Measurements from ENCODE around the gene HK1. TPM values are rescaled to one million over a fixed set of nuclear protein-coding genes. Genes with fewer than 3 reads are reported as not detected.

Gene HK1
- total RNA-seq, 4 donors from 2014 or later: 92.5 to 216 (median 126) TPM

DNA sequence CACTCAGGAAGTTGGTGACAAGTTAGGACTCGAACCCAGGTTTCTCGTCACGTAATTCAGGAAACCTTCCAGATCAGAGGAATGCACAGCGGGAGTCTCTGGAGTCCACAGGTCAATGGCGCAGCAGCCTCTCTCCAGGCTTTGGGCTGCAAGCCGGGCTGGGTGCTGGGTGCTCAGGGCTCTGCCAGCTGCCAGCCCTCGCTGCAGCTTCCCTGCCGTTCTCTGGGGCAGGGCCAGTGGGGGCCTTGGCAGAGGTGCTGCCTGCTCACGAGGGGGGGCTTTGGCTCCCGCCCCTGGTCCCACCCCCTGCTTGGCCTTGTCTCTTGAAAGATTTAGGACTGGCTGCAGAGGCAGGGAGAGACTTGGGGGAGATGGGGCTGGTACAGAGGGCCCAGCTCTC is 138.4 kb downstream of the HK1 start, which contains the start of gene TACR2:
TSS of gene TACR2 (minus strand) at position 224 of the 400 bp plus-strand sequence. CDS start 595 bp downstream, outside the sequence.
- WGBS, 2 donors (ENCODE audit: low coverage in 1 of 2): 20% methylated on average over 2 of the region's 10 CpGs; no CpG with 5 or more reads in 1 of the 2 donors
- H3K4me1 ChIP-seq: peaks cover 0 to 85% (median 5%) of the 10 kb centered on the region in 3 donors
- TF ChIP-seq, protein P1, sequence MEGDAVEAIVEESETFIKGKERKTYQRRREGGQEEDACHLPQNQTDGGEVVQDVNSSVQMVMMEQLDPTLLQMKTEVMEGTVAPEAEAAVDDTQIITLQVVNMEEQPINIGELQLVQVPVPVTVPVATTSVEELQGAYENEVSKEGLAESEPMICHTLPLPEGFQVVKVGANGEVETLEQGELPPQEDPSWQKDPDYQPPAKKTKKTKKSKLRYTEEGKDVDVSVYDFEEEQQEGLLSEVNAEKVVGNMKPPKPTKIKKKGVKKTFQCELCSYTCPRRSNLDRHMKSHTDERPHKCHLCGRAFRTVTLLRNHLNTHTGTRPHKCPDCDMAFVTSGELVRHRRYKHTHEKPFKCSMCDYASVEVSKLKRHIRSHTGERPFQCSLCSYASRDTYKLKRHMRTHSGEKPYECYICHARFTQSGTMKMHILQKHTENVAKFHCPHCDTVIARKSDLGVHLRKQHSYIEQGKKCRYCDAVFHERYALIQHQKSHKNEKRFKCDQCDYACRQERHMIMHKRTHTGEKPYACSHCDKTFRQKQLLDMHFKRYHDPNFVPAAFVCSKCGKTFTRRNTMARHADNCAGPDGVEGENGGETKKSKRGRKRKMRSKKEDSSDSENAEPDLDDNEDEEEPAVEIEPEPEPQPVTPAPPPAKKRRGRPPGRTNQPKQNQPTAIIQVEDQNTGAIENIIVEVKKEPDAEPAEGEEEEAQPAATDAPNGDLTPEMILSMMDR (IDR thresholded peaks at IDR 0.05): no peak
- peak; percentile 32 to 82 for TF ChIP-seq POLR2A (IDR thresholded peaks at IDR 0.05)
- no peak for TF ChIP-seq EP300 (IDR thresholded peaks at IDR 0.05)
- peak; percentile 96 for TF ChIP-seq POLR2AphosphoS5 (IDR thresholded peaks at IDR 0.05)
- peak within 1 kb of the TSS; percentile 50 to 51 for H3K4me3 ChIP-seq
- no peaks in the 10 kb centered on the region for H3K27me3 ChIP-seq
- peak; percentile 79 for ATAC-seq
- H3K9me3 ChIP-seq: no peaks in the 10 kb centered on the region
- peak within 1 kb of the TSS; percentile 58 to 96 (median 92) for H3K27ac ChIP-seq
- H3K36me3 ChIP-seq: no peaks in the 10 kb centered on the region

DNA sequence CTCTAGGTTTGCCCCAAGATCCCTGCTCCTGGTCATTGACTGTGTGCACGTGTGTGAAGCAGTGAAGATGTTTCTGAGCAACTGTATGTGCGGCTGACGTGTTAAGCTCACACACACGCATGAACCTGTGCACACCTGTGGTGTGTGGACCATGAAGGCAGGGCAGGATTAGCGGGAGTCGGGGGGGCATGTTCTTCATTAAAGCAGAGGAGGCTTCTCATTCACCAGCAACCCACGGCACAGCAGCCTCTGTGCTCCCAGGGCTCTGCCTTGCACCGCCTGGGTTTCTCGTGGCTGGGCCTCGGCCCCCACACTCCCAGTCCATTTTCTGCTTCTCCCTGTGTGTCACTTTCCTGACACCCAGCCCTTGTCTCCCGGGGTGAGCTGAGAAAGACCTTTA is 139.2 kb downstream of the HK1 start:
- Histone ChIP-seq H3K9me3 (no peaks in the 10 kb centered on the region), H3K27ac (peak overlapping the region; percentile 58 to 96 (median 92)), H3K27me3 (no peaks in the 10 kb centered on the region), H3K36me3 (no peaks in the 10 kb centered on the region), H3K4me1 (peaks cover 0 to 84% (median 4%) of the 10 kb centered on the region in 3 donors), H3K4me3 (peak overlapping the region; percentile 50 to 51)
- ATAC-seq: no peak
- TF ChIP-seq POLR2A (IDR thresholded peaks at IDR 0.05): no peak
- TF ChIP-seq, protein P1 (IDR thresholded peaks at IDR 0.05): no peak
- no peak for TF ChIP-seq EP300 (IDR thresholded peaks at IDR 0.05)
- TF ChIP-seq POLR2AphosphoS5 (IDR thresholded peaks at IDR 0.05): no peak
- WGBS, 2 donors (ENCODE audit: low coverage in 1 of 2): 25 to 45% methylated on average over 1 to 8 of the region's 11 CpGs

DNA sequence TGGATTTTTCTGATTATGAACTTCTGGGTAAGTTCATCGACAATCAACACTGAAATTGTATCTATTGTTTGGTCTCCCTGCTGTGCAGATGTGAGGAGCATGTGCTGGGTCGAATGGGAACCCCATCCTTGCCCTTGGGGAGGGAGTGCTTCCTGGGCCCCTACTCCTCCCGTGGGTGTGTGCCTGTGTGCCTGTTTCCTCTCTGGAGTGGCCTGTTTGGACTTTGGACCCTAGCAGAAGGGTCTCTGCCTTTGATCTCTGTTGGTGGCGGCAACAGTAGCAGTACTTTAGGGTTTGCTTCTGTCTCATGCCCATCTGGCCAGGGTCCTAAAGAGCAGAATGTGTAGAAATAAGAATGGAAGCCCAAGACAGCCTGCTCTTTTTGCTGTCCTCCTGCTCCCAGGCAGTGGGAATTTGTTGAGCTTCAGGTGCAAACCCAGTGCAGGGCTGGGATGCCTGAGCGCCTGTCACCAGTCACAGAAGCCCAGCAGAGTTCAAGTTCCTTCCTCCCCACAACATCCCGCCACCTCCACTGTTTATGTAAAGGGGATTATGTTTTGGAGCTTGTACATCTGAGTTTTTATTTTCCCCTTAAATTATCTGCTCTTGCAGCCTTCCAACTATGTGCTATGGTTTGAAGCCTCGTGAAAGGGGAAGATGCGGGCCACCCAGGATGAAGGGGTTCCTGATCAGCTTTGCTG is 139.9 kb downstream of the HK1 start:
- TF ChIP-seq POLR2AphosphoS5 (IDR thresholded peaks at IDR 0.05): no peak
- TF ChIP-seq, protein P1 (IDR thresholded peaks at IDR 0.05): no peak
- no peak for TF ChIP-seq EP300 (IDR thresholded peaks at IDR 0.05)
- no peak for TF ChIP-seq POLR2A (IDR thresholded peaks at IDR 0.05)
- peak overlapping the region; percentile 7 to 51 for H3K4me3 ChIP-seq
- H3K27ac ChIP-seq: peak overlapping the region; percentile 58 to 96 (median 92)
- no peaks in the 10 kb centered on the region for H3K27me3 ChIP-seq
- ATAC-seq: no peak
- H3K36me3 ChIP-seq: no peaks in the 10 kb centered on the region
- H3K4me1 ChIP-seq: peaks cover 0 to 84% (median 0%) of the 10 kb centered on the region in 3 donors
- 11 to 60% methylated on average over 4 to 5 of the region's 8 CpGs for WGBS, 2 donors (ENCODE audit: low coverage in 1 of 2)
- H3K9me3 ChIP-seq: no peaks in the 10 kb centered on the region

DNA sequence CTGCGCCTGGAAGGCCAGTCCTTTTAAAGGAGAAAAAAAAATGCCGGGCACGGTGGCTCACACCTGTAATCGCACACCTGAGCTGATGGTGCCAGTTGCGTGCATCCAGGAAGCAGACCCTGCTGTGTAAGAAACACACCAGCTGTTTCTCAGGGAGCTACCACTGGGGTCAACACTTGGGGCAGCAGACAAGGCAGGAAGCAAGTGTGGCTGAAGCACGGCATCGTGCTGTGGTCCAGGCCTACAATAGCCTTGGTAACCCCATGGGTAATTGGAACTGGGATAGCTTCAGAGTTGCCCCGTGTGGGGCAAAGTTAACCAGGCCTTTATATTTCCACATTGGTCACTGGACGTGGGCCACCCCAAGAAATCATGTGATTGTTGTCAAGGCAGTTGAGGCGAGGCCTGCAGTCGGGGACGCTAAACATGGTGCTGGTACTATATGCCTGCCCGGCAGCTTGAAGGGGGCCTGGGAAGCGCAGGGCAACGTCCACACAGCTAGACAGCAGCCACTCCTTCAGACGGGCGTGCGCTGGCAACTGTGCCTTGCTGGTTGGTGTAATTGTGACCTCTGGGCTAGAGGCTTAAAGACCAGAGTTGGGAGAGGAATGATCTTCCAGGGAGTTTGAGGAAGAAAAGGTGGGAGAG is 140.9 kb downstream of the HK1 start:
- Histone ChIP-seq H3K27ac (peak overlapping the region; percentile 24 to 96 (median 92)), H3K4me1 (peaks cover 0 to 78% (median 0%) of the 10 kb centered on the region in 3 donors), H3K27me3 (no peaks in the 10 kb centered on the region), H3K4me3 (no peak overlapping the region), H3K9me3 (no peaks in the 10 kb centered on the region), H3K36me3 (no peaks in the 10 kb centered on the region)
- WGBS, 2 donors (ENCODE audit: low coverage in 1 of 2): 90 to 100% methylated on average over 2 to 9 of the region's 18 CpGs
- no peak for ATAC-seq
- TF ChIP-seq, protein P1 (IDR thresholded peaks at IDR 0.05): no peak
- no peak for TF ChIP-seq EP300 (IDR thresholded peaks at IDR 0.05)
- TF ChIP-seq POLR2AphosphoS5 (IDR thresholded peaks at IDR 0.05): no peak
- no peak for TF ChIP-seq POLR2A (IDR thresholded peaks at IDR 0.05)

Measured in gastroesophageal sphincter (tissue), 4 donors.